SKM-1 treated with dmso at 0.1 percent for 144 hours (cell line): ENCODE measurements around the gene LRRFIP1.
"Not testable (repeated sequence)": the region's sequence is repeated elsewhere in the genome, so short reads cannot be mapped to it uniquely, and the experiment has no call there.

Experiments
- DNase-seq: peaks from one replicate; lab custom pipeline; 2025; ENCODE audit not compliant: unreplicated experiment; lab: John Stamatoyannopoulos, UW

LRRFIP1 gene, protein sequence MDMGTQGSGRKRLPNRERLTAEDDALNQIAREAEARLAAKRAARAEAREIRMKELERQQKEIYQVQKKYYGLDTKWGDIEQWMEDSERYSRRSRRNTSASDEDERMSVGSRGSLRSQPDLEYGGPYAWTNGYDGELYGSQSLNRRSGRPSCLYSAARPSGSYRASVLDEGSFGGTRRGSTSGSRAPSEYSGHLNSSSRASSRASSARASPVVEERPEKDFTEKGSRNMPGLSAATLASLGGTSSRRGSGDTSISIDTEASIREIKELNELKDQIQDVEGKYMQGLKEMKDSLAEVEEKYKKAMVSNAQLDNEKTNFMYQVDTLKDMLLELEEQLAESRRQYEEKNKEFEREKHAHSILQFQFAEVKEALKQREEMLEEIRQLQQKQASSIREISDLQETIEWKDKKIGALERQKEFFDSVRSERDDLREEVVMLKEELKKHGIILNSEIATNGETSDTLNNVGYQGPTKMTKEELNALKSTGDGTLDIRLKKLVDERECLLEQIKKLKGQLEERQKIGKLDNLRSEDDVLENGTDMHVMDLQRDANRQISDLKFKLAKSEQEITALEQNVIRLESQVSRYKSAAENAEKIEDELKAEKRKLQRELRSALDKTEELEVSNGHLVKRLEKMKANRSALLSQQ

DNA sequence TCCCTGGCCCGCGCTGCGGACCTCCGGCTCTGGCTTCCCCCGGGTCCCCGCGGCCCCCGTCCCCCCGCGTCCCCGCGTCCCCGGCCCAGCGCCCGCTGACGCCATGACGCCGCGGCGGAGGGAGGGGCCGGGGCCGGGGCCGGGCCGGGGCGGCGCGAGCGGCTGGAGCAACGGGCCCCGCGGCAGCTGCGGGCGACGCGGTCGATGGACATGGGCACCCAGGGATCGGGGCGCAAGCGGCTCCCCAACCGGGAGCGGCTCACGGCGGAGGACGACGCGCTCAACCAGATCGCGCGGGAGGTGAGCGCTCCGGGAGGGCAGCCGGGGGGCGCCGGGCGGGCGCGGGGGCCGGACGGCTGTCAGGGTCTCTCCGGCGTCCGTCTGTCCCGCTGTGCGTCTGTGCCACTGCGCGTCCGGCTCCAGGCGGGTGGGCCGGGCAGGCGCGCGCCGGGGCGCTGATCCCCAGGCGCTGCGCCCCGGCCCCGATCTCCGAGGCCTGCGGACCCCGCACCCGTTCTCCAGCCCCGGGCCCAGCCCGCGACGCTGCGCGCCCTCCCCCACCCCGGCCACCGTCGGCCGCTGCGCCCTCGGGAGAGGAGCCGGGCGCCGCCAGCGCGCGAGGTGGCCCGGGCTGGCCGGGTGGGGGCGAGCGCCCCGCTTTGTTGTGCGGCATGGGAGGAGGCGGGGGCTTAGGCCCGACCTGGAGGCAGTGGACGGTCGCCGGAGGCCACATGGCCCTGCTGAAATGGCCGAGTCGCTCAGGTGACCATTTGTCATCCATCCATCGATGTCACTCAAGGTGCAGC, at the start of gene LRRFIP1:
Gene LRRFIP1, plus strand, starts transcription at position 147 of the 806 bp plus-strand sequence. Its CDS starts 58 bp downstream, at position 205.
- no peak for DNase-seq

- no peak for DNase-seq
Measured at GRCh38 chr2:237577956-237578870, 49.2 kb upstream of the LRRFIP1 start.

GRCh38 chr2:237581326-237581725, 46.1 kb upstream of the LRRFIP1 start:
- no peak for DNase-seq

- no peak for DNase-seq
Measured at GRCh38 chr2:237581751-237582746, 45.3 kb upstream of the LRRFIP1 start.

GRCh38 chr2:237583385-237584295, 43.7 kb upstream of the LRRFIP1 start:
- DNase-seq, result no peak

DNA sequence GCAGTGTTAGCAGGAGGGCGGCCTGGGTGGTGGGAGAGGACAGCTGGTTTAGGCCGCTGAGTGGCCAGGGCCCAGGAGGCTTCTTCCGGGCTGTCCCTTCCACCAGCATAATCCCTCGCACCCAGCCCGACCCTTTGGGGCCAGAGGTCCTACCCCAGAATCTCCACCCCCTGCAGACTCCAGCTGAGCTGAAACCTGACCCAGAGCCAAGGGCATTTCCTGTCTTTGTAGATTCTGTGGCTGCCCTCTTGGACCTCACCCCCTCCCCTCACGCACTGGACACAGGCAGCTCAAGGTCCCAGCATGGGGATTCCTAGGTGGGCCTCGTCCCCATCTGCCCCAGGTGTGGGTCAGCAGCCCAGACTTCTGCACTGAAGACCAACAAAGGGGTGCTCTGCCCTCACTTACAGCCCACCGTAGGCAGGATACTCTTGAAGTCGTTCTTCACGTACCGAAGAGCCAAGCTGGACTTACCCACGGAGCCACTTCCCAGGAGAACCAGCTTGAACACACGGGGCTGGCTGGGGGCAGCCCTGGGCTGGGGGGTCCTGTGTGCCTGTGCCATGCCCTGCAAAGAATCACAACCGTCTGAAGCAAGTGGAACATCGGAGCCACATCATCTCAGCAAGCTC, 41.7 kb upstream of the LRRFIP1 start:
- no peak for DNase-seq

DNA sequence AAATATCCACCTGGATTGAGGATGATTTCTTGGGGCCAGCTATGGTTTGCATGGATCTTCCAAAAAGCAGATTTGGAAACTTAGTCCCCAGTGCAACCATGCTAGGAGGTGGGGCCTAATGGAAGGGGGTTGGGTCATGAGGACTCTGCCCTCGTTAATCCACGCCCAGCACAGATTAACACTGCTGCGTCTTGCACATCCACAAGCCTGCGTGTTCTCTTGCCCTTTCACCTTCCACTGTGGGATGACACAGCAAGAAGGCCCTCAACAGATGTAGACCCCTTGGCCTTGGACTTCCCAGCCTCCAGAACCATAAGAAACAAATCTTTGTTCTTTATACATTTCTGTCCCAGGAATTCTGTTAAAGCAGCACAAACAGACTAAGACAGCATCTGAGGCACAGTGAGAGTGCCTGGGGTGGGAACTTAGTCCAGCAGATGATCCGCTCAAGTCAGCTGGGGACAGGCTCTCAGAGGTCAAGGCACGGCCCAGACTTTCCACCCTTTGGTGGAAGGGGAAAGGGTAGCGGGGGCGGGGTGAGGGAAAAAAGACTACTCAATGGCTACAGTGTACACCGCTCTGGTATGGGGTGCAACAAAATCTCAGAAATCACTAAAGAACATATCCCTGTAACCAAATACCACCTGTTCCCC, 39.2 kb upstream of the LRRFIP1 start:
- DNase-seq, result no peak

- DNase-seq, result no peak
Measured at GRCh38 chr2:237590272-237591140, 36.9 kb upstream of the LRRFIP1 start, which contains the start of gene RAB17. Gene RAB17 (minus strand): TSS chr2:237590734. CDS start chr2:237586154, 4,580 bp downstream.

DNA sequence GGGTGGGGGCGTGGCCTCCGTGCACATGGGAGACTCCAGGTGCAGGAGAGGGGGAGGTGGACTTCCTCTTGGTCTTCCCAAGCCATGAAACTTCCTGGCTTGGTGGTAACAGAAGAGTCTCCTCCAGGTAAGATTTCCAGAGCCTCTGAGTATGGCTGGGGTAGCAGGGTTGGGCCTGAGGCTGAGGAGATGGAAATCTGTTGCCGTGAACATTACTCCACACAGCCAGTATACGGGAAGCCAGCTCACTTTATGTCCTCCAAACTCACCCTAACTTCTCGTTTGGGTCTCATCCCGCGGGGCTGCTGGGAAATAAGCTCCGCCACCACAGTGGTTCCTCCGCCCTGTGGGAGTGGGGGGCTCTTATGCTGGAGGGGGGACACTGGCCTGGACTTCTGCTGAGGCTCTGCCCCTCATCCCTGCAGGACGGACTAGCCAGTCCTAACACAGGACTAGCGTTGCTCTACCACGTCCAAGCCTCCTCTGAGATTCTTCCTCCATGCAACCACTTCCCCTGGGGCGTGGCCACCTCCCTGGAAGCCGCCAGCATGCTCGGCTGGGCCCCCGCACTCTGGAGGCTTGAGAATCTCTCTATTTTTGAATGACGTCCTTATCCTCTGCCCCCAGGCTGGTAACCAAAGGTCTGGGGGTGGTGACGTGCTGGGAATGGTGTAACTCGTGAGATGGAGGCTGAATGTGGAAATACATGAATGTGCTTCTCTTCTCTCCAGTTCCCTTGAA, 36.1 kb upstream of the LRRFIP1 start:
- DNase-seq, result peak; percentile 32

DNA sequence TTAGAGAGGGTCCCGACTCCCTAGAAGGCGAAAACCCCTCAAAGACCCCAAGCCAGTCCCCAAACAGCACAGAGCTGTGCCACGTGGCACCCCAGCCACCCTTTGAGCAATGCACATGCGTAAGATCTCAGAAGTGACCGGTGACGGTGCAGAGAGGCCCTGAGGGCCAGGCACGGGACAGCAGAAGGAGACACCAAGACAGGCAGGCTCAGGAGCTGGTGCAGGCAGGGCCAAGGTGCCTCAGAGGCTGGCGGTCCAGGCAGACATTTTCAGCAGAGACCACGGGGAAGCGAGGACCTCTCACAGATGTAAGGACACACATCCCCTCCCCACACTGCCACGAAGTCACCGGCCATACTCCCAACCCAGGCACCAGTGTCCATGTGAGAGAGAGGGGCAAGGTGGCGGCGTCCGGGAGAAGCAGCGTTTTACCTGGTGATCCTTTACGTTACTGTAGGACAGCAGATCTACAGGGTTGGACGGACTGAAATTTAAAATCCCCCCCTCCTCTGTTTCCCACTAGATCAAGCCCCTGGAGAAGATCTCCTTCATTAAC, 34.9 kb upstream of the LRRFIP1 start:
- DNase-seq, result no peak

GRCh38 chr2:237593036-237593435, 34.4 kb upstream of the LRRFIP1 start:
- no peak for DNase-seq

DNA sequence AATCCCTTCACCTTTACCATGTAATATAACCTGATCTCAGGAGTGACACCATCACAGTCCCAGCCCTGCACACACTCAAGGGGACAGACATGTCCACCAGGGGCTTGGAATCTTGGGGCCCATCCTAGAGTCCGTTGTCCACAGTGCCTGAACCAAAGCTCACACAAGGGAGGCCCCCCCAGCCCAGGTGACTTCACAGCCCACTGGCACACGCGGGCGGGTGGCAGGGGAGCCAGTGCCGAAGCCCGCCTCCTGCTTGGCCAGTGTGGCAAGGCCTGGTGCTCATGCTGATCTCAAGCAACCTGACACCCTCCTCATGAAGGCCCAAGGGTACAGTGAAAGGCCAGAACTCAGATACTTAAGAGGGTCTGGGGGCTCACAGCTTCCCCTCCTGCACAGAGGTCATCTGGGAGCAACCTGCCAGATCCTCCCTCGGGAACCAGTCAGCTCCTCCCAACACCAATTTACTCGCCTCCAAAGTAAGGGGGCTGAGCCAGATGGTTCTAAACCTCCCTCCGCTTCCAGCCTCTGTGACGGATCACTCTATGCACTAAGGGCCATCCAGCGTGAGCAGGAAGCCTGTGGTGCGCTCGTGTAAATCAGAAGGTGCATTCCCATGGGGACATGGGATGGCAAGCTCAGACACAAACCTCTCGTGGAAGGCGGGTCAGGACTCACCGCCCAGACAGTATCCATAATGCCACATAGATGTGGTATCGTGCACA, 33.6 kb upstream of the LRRFIP1 start:
- DNase-seq, result no peak

DNA sequence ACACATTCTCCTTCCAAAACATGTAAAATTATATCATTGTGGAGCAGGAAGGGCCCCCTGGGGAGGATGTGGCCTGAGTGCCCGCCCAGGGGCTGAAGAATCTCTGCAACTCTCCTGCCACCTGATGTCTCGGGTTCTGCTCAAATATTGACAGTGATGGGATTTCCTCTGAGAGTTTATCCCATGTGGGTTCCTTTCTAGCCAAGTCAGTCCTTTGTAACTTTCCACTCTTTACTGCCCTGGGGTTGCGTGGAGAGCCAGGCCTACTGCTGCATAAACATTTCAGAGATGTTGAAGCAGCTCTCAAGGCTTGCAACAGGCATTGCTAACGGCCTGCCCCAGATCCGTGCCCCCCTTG, 32.9 kb upstream of the LRRFIP1 start:
- no peak for DNase-seq

DNA sequence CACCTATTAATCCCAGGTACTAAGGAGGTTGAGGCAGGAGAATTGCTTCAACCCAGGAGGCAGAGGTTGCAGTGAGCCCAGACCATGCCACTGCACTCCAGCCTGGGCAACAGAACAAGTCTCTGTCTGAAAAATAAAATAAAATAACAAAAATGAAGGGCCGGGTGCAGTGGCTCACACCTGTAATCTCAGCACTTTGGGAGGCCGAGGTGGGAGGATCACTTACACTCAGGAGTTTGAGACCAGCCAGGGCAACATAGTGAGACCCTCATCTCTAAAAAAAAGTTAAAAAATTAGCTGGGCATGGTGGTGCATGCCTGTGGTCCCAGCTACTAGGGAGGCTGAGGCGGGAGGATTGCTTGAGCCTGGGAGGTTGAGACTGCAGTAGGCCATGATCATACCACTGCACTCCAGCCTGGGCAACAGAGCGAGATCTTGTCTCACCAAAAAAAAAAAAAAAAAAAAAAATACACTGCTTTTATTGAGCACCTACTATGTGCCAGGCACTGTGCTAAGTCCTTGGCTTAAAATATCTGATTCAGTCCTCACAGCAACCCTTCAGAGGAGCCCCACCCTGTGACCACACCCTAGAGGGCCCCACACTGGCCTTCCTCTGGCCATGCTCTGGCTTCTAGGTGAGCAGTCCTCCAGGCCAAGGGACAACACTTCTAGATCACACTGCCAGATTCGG, 31.4 kb upstream of the LRRFIP1 start:
- DNase-seq, result not testable (repeated sequence)
